Cardiac fibroblast (primary cell): ENCODE results near the gene SPEG.
A peak's percentile ranks its signal among the peaks of the same experiment; 100 is the strongest.
"Not testable (repeated sequence)": the region's sequence is repeated elsewhere in the genome, so short reads cannot be mapped to it uniquely, and the experiment has no call there.

Experiments
- DNase-seq, 2 donors: peaks; one replicate each; pipeline versions ENCODE4 v3.0.0 to v3.0.0-alpha.2; 2010; ENCODE audit warnings: low read depth in 2 of 2
- H3K4me3 ChIP-seq, 2 donors: replicated peaks in 1 of 2; 1 replicate in 1 of 2; 2 replicates in 1 of 2; pipeline ENCODE4 v1.5.1; 2011; ENCODE audit warnings: low read depth in 2 of 2, low read length in 2 of 2, mild to moderate bottlenecking in 2 of 2, moderate library complexity in 1 of 2
- CTCF ChIP-seq: IDR thresholded peaks from one replicate; pipeline ENCODE4 v1.5.1; 2011; ENCODE audit warnings: low read depth, mild to moderate bottlenecking, low read length, inconsistent platforms

Gene SPEG

DNA sequence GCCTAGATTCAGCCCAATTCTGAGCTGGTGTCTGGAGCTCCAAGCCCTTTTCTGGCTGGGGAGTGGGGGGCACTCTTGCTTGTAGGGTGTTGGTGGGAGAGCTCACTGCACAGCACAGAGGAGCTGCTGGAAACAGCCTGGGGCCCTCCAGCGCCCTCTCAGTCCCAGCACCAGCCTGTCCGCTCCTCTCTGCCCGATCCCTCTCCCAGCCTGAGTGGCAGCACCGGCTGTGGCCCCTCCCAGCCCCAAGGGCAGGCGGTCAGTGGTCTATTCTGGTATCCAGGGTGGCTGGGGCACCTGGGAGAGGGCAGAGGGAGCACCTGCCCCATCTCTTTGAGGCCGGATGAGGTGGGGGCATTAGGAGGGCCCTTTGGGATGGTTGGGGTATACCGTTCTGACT is 29.7 kb upstream of the SPEG start:
- no peak overlapping the region for H3K4me3 ChIP-seq
- no peak for DNase-seq
- no peak for TF ChIP-seq CTCF

GRCh38 chr2:219405451-219405850 is 29.2 kb upstream of the SPEG start:
- no peak overlapping the region for H3K4me3 ChIP-seq
- peak in 1 of 2 donors; percentile 30 for DNase-seq
- no peak for TF ChIP-seq CTCF

DNA sequence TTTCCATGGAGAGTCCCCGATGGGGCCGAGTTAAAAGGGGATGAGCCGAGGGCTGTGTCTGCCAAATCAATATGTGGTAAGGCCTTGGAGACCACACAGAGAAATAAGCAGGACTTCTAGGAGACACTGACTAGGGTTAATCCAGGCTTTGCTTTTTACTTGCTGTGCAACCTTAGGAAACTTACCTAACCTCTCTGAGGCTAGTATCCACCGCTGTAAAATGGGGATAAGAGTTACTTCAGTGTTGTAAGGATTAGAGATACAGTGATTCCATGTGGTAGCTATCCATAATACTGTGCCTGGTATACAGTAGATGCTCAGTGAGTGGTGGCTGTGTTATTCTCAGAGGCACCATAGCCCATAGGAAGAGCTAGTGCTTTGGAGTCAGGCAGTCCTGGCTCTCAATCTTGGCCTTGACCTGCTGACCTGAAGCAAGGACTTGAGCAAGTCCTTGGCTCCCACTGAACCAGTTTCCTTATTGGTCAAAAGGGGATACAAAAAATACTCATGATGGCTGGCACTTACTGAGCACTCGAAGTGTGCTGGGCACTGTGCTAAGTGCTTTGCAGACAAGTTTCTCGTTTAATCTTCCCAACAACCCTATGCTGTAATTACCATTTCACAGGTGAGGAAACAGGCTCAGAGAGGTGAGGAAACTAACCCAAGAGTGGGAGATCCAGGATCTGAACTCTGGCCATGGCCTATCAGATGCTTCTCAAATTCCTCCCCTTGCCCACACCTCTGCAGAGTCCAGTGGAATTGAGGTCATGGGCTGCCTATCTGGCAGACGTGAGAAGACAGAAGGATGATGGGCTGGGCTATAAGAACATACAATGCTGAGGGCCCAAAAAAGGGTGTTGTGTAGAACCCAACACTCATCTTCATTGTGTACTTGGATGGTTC is 28.4 kb upstream of the SPEG start:
- TF ChIP-seq CTCF, result no peak
- no peak overlapping the region for H3K4me3 ChIP-seq
- DNase-seq, result no peak

DNA sequence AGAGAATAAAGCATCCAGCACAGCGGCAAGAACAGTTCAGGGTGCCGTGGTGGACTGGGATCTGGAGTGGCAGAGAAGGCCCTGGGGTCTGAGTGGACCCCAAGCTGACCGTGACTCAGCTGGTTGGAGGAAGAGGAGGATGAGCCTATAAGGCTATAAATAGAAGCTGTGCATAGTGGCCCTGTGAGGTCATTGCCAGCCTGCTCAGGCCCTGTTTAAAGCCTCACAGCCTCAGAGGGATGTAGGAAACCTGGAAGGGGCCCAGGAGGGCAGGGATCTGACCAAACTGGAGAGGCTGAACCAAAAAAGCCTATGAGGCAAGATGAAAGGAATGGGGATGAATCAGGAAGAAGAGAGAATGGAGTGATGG is 27.8 kb upstream of the SPEG start:
- no peak overlapping the region for H3K4me3 ChIP-seq
- DNase-seq, result peak; percentile 89 to 90
- TF ChIP-seq CTCF, result no peak

GRCh38 chr2:219407343-219407742 is 27.3 kb upstream of the SPEG start:
- DNase-seq, H3K4me3 ChIP-seq: not testable (repeated sequence)

DNA sequence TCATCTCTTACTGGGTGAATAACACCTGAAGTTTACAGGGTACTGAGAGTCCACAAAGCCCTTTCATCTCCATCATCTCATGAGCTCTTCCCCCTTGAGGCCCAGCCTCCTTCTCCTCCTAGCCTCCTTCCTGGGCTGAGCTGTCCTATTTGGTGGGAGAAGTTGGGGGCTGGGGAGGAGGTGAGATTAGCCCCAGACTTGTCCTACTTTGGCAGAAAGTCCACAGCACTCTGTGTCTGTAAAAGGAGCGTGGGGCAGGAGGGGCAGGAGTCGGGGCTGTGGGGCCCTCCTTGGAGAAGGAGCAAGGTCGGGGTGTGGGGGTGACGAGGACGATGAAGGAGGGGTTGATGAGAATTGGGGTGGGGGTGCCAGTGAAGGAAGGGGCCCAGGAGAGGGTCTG is 26.4 kb upstream of the SPEG start:
- TF ChIP-seq CTCF, result no peak
- H3K4me3 ChIP-seq, result no peak overlapping the region
- DNase-seq, result no peak

DNA sequence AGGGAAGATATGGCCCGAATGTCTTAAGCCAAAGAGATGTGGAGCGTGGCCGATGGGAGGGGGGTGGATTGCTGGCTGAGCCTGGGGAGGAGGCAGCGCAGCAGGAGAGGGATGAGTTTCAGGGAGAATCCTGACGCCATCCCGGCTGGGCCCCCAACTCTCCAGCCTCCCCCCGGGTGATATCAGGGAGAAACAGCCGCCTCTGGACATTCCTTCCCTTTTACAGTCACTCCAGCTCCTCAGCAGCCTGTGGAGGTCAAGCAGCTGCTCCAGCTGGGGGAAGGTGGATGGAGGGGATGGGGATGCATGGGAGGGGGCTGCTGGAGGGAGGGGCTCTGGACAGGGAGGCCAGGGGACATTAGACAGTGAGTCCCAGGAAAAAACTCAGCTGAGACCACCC is 26.0 kb upstream of the SPEG start:
- DNase-seq, result no peak
- no peak overlapping the region for H3K4me3 ChIP-seq
- TF ChIP-seq CTCF, result no peak
